SU-DHL-6 (cell line): ENCODE measurements around the gene VPS9D1.
"Not testable (repeated sequence)": the region's sequence is repeated elsewhere in the genome, so short reads cannot be mapped to it uniquely, and the experiment has no call there.

Experiments
- H2AFZ ChIP-seq: fragments of 200-600 bp; sonication (generic); 2 replicates; pipeline ENCODE4 v1.6.1; 2014; ENCODE audit warnings: low read depth, mild to moderate bottlenecking, moderate library complexity, mixed read lengths, antibody characterized with exemption, low read length; ENCODE audit not compliant: severe bottlenecking
- H3F3A ChIP-seq: fragments of 200-600 bp; shearing (Covaris generic); 2 replicates; pipeline ENCODE4 v1.6.0; 2016; ENCODE audit warnings: antibody characterized with exemption, mild to moderate bottlenecking; ENCODE audit not compliant: insufficient read depth
- H3K27ac ChIP-seq: fragments of 200-600 bp; sonication (generic); 2 replicates; pipeline ENCODE4 v1.5.1; 2016; ENCODE audit warnings: low read depth, mild to moderate bottlenecking, low read length, moderate library complexity, mixed read lengths
- H3K27me3 ChIP-seq: fragments of 200-600 bp; sonication (generic), shearing (Covaris generic); 2 replicates; pipeline ENCODE4 v1.6.0; 2014; ENCODE audit warnings: mild to moderate bottlenecking, low read length
- H3K36me3 ChIP-seq: fragments of 200-600 bp; sonication (generic); 2 replicates; pipeline ENCODE4 v1.6.1; 2014; ENCODE audit warnings: mild to moderate bottlenecking, low read length, mixed read lengths
- H3K4me2 ChIP-seq: fragments of 300-600, 200-600 bp; shearing (Covaris generic), sonication (generic); 2 replicates; pipeline ENCODE4 v1.6.0; 2014; ENCODE audit warnings: low read length, low read depth, mild to moderate bottlenecking; ENCODE audit not compliant: poor library complexity, severe bottlenecking
- H3K4me3 ChIP-seq: fragments of 200-600 bp; sonication (generic); 2 replicates; pipeline ENCODE4 v1.5.1; 2014; ENCODE audit warnings: antibody characterized with exemption, low read length, mild to moderate bottlenecking, mixed read lengths; ENCODE audit not compliant: insufficient read depth, poor library complexity, severe bottlenecking
- H3K79me2 ChIP-seq: fragments of 200-600 bp; sonication (generic); 2 replicates; pipeline ENCODE4 v1.6.1; 2014; ENCODE audit warnings: mild to moderate bottlenecking, low read length, moderate library complexity; ENCODE audit not compliant: insufficient read depth
- H3K9ac ChIP-seq: fragments of 200-600 bp; sonication (generic); 2 replicates; pipeline ENCODE4 v1.7.0; 2014; ENCODE audit warnings: mild to moderate bottlenecking, low read length
- H3K9me2 ChIP-seq: fragments of 200-600 bp; sonication (generic); replicated peaks from 2 replicates; pipeline ENCODE4 v1.6.1; 2014; ENCODE audit warnings: low read length; ENCODE audit not compliant: insufficient read depth
- H3K9me3 ChIP-seq: fragments of 200-600 bp; sonication (generic); 2 replicates; pipeline ENCODE4 v1.6.1; 2014; ENCODE audit warnings: low read length, mixed read lengths; ENCODE audit not compliant: insufficient read depth
- H4K20me1 ChIP-seq: fragments of 200-600 bp; sonication (generic); 2 replicates; pipeline ENCODE4 v1.6.1; 2014; ENCODE audit warnings: low read depth, mild to moderate bottlenecking, antibody characterized with exemption, low read length, moderate library complexity, mixed read lengths
- EZH2phosphoT487 ChIP-seq: fragments of 200-600 bp; sonication (generic), shearing (Covaris generic); conservative IDR thresholded peaks from 2 replicates; pipeline ENCODE4 v1.6.1; 2018; ENCODE audit warnings: mild to moderate bottlenecking, antibody characterized with exemption, low read length, moderate library complexity, mixed read lengths
- TF ChIP-seq, protein P1 (sequence below): fragments of 200-600 bp; sonication (generic); IDR thresholded peaks from one replicate; pipeline ENCODE4 v1.5.1; 2017; ENCODE audit warnings: antibody characterized with exemption, mild to moderate bottlenecking, low read length, moderate library complexity; ENCODE audit not compliant: insufficient read depth, poor library complexity, severe bottlenecking

The VPS9D1 gene

DNA sequence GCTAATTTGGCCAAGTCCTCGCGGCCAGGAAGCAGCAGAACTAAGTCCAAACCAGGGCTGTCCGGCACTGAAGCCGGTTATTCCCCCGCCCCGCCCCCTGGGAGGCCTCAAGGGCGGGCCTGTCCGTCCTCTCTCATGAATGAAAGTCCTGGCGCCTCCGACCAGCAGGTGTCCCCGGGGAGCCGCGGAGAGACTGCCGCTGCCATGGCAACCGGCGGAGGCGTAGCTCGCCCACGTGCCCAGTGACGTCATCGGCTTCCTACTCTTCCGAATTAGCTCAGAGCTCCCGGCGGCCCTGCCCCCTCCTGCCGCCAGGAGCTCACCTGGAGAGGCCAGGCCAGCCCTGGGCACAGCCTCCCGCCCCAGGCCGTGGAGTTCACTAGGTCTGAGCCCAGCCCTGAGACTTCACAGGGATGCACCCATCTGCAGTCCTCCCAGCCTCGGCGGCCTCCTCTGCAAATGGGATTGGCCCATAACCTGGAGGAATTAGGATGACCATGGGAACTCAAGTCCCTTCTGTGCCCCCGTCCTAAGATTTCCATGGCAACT, 20.5 kb downstream of the VPS9D1 start:
- peak overlapping the region; percentile 52 for H3K4me2 ChIP-seq
- TF ChIP-seq EZH2phosphoT487, result no peak
- TF ChIP-seq, protein P1, sequence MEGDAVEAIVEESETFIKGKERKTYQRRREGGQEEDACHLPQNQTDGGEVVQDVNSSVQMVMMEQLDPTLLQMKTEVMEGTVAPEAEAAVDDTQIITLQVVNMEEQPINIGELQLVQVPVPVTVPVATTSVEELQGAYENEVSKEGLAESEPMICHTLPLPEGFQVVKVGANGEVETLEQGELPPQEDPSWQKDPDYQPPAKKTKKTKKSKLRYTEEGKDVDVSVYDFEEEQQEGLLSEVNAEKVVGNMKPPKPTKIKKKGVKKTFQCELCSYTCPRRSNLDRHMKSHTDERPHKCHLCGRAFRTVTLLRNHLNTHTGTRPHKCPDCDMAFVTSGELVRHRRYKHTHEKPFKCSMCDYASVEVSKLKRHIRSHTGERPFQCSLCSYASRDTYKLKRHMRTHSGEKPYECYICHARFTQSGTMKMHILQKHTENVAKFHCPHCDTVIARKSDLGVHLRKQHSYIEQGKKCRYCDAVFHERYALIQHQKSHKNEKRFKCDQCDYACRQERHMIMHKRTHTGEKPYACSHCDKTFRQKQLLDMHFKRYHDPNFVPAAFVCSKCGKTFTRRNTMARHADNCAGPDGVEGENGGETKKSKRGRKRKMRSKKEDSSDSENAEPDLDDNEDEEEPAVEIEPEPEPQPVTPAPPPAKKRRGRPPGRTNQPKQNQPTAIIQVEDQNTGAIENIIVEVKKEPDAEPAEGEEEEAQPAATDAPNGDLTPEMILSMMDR, result peak; percentile 53
- peak overlapping the region; percentile 57 for H3K27ac ChIP-seq
- H4K20me1 ChIP-seq, result no peaks in the 10 kb centered on the region; the same call in 1 of the 2 replicates
- no peak overlapping the region for H2AFZ ChIP-seq
- no peaks in the 10 kb centered on the region for H3K9me3 ChIP-seq
- H3K79me2 ChIP-seq, result no peaks in the 10 kb centered on the region
- peak overlapping the region; percentile 57 for H3K4me3 ChIP-seq
- H3K9me2 ChIP-seq, result no peaks in the 10 kb centered on the region
- peak overlapping the region; percentile 65 for H3K9ac ChIP-seq
- H3K27me3 ChIP-seq, result no peaks in the 10 kb centered on the region
- no peaks in the 10 kb centered on the region for H3K36me3 ChIP-seq
- H3F3A ChIP-seq, result no peaks in the 10 kb centered on the region

DNA sequence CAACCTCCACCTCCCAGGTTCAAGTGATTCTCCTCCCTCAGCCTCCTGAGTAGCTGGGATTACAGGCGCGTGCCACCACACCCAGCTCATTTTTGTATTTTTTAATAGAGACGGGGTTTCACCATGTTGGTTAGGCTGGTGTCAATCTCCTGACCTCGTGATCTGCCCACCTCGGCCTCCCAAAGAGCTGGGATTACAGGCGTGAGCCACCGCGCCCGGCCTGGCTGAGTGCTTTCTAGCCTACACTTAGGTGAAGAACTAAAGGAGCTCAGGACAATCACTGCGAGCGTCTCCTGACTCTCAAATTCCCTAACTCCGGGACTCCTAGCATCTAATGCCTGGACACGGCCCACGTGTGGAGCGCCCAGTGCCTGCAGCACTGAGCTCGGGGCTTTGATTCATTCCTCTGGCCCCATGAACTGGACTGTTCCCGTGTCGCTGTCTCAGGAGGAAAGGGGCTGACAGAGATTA, 21.0 kb downstream of the VPS9D1 start:
- H3K4me2 ChIP-seq, result peak overlapping the region; percentile 52
- not testable (repeated sequence) for H3K4me3 ChIP-seq, H3K27me3 ChIP-seq, H3K9ac ChIP-seq, H3K79me2 ChIP-seq, H3K9me2 ChIP-seq, H2AFZ ChIP-seq, H3K9me3 ChIP-seq, H3K36me3 ChIP-seq, H3K27ac ChIP-seq, H3F3A ChIP-seq, H4K20me1 ChIP-seq

DNA sequence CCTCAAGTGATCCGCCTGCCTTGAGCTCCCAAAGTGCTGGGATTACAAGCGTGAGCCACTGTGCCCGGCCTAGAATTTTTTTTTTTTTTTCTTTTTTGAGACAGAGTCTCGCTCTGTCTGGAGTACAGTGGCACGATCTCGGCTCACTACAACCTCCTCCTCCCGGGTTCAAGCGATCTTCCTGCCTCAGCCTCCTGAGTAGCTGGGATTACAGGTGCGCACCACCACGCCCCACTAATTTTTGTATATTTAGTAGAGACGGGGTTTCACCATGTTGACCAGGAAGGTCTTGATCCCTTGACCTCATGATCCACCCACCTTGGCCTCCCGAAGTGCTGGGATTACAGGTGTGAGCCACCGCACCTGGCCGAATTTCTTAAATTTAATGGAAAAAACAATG, 22.0 kb downstream of the VPS9D1 start:
- not testable (repeated sequence) for H3K27me3 ChIP-seq, H3K9ac ChIP-seq, H3F3A ChIP-seq, H3K36me3 ChIP-seq, H3K79me2 ChIP-seq, H3K27ac ChIP-seq, H2AFZ ChIP-seq, H3K4me3 ChIP-seq, H3K9me2 ChIP-seq, H3K9me3 ChIP-seq, H3K4me2 ChIP-seq, H4K20me1 ChIP-seq

DNA sequence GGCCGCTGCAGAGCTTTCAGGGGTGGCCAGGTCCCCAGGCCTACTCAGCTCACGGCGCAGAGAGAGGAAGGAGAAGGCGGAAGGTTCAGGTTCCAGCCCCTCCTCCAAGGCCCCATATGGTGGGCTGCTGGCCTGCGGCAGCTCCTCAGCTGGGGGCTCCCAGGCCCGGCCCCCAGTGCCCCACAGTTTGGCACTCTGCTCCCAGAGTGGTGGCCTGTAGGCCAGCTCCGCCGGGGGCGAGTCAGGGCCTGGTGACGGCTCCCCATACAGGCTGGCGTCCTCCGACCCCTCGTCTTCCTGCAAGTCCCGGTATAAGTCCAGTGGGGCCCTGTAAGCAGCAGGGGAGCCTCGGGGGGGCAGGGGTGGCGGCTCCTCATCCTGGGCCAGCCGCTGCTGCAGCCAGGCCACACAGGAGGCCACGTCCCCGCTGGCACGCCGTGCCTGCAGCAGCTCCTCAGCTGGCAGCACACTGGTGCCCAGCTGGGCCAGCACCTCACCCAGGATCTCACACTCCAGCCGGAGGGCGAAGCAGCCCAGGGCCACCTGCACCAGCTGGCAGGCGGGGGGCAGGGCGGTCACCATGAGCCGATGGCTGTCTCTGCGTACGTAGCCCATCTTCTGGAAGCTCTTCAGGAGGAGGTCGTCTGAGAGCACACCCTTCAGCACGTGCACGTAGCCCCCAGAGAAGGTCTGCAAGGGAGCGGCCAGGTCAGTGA, 22.9 kb downstream of the VPS9D1 start:
- Histone ChIP-seq H4K20me1 (no peaks in the 10 kb centered on the region; the same call in 1 of the 2 replicates), H3K9me2 (no peaks in the 10 kb centered on the region), H3K9ac (no peak overlapping the region), H3K9me3 (no peaks in the 10 kb centered on the region), H3K4me3 (no peak overlapping the region), H3F3A (no peaks in the 10 kb centered on the region), H3K27ac (no peak overlapping the region), H3K27me3 (no peaks in the 10 kb centered on the region), H3K36me3 (no peaks in the 10 kb centered on the region), H3K79me2 (no peaks in the 10 kb centered on the region), H3K4me2 (no peak overlapping the region), H2AFZ (no peak overlapping the region)
- TF ChIP-seq, protein P1, result no peak
- TF ChIP-seq EZH2phosphoT487, result no peak
